Activated naive CD4-positive, alpha-beta T cell treated with anti-CD3 and anti-CD28 coated beads, Interleukin-2, amount 50 U/mL, for 16 hours (primary cell): ENCODE results near the gene PDE1A.

Experiments used
- DNase-seq: peaks from one replicate; pipeline ENCODE4 v3.0.0-alpha.2; 2020

The PDE1A gene

DNA sequence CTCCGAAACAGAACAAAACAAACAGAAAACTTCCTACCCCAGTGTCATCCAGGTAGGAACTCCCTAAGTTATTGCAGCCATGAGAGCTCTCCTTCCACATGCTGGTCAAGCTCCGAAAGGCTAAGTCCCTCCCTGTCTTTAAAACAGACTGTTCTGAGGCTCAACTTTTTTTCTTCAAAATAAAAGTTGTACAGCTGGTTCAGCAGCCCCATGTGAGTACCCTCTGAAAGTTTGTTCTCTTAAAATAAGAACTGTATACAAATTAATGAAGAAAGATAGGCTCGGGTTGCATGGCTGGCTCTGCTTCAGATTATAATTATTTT, at the start of gene PDE1A:
Gene PDE1A, minus strand, starts transcription at position 119 of the 323 bp plus-strand sequence.
- DNase-seq, result no peak

DNA sequence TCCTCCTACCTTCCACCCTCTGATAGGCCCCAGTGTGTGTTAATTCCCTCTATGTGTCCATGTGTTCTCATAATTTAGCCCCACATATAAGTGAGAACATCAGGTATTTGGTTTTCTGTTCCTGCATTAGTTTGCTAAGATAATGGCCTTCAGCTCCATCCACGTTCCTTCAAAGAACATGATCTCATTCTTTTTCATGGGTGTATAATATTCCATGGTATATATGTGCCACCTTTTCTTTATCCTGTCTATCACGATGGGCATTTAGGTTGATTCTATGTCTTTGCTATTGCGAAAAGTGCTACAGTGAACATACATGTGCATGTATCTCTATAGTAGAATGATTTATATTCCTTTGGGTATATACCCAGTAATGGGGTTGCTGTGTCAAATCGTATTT, 46.8 kb upstream of the PDE1A start:
- no peak for DNase-seq

DNA sequence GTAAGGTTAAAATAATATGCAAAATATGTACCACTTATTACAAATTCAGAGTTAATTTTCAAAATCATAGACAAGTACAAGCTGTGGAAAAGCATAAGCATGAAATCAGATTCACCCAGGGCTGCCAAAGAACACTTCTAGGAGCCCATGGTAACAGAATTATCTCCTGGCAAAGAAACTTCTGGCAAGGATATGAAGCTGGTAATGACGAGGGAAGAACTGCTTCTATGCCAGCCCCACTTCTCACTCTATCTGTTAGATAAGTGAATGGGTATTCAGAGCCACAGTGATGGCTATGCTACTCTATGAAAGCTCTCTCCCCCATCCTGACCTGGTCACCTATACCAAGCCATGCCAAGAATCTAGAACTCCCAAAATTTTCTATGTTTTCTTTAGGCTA, 36.9 kb upstream of the PDE1A start:
- DNase-seq, result no peak

DNA sequence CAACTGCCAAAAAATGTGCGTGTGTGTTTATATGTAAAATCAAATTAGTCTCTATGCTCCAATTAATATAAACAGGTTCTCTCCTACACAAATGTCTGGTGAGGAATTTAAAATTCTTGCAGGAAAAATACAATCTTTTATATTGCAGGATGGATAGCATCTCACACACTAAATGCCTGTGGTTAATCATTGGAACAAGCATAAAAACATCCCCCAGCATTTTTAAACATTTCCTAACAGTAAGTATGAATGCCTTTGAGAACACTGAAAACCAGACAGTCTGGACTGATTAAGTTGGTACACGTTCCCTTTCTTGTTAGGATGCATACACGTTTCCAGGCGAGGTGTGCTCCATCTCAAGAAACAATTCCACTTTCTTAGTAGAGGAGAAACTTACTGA, 29.9 kb upstream of the PDE1A start:
- no peak for DNase-seq

DNA sequence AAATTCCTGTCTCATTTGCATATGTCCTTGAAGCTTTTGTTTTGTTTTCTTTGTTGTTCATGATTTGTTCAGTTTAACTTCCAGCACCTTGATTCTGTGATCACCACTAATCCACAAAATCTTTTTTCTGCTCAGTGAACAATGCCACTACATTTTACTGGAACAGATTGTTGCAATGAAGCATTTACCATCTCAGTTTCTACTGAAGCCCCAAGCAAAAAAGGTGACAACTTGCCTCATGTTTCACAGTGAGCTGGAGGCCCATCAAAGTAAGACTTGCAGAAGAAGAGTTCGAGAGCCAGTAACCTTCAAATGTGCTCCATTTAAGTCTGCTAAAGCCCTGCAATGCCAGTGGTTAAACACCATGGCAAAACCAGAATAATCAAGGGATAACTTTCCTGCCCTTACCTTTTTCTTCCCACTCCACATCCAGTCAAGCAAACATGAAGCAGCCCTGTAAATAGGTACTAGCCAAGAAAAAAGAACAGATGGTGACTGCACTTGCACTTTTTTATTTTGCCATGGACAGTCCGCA, 25.7 kb upstream of the PDE1A start:
- no peak for DNase-seq

DNA sequence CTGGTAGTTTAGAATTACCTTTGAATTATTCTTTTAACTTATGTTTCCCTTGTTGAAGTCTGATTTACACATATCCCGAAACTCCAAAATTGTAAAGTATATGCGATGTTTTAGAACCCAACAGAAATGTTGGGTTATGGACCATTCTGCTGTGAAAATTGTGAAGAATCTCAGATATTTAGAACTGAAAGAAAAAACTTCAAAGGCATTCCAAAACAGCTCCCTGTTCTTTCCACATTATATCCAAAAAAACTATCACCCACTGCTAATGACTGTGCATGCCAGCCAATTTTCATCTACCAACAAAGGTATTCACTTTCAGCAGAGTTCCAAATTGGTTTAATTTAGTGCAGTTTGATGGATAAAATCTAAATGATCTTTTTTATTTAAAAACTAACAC, 21.5 kb upstream of the PDE1A start:
- DNase-seq, result no peak

DNA sequence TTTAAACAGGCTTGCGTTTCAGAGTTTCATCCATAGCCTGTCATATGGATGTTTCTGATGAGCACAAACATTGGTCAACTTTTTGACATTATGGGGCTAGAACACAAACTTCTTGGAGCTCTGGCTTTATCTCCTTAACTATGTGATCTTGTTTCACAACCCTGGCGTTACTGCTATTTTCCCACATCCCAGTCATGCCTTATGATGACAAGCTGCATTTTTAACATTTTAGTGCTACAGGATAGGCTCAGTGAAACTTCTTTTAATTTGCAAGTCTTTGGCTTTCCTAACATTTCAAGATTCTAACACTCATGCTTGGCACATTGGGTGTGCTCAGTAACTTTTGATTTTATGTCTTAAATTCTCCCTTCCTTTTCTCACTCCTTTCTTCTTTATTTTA, 21.0 kb upstream of the PDE1A start:
- DNase-seq, result no peak

DNA sequence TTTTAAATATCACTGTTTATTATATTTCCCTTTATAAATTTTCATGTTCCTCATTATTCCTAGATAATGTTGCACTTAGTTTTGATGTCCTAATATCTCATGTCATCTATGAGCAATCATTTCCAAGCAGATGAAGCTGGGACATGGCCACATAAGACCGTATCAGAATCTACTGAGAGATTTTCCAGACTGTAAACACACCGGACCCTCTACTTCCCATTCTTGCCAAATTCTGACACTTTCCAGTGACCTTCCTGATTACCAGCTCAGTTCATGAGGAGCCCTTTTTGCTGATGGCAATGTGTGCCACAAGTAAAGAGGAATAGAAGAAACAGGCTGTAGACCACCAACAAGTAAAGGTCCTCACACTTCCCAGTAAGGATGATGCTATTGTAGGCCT, 20.3 kb upstream of the PDE1A start:
- DNase-seq, result no peak

DNA sequence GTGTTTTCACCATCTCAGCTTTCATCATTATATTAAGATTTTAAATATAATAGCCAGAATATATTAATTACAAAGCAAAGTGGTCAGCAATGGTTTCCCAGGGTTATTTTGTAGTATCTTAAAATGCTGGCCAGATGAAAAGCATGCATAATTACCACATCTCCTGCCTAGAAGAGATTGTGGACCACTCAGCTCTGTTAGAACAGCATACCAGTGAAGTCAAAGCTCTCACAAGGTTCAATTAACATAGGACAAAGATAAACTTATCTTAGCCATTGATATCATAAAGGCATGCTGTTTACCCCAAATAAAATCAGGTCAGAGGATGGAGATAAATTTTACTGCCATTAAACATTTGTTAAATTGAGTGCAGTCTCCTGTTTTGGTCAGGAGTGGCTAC, 19.3 kb upstream of the PDE1A start:
- DNase-seq, result no peak

DNA sequence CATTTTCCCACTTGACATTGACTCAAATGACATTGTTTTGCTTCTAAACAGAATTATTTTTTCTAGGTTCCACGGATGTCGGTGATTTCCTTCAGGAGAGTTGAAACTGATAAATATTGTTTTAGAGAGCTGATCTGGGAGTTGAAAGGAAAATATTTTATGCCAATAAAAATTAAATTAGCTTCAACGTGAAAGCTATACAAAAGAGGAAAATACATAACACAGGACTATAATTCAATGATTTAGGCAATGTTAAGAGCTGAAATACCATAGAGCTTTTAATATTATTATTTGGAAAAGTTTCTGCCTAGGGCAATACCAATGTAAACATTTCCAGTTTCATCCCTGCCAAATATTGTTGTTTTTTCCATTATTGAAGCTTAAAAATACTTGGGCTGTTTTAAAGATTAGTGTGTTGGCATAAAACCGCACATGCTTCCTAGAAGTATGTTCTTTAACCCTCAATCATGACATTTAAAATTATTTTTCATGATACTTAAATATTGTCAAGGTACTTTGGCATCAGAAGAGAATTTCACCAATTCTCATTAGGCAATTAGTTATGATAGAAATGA, 18.6 kb upstream of the PDE1A start:
- no peak for DNase-seq

DNA sequence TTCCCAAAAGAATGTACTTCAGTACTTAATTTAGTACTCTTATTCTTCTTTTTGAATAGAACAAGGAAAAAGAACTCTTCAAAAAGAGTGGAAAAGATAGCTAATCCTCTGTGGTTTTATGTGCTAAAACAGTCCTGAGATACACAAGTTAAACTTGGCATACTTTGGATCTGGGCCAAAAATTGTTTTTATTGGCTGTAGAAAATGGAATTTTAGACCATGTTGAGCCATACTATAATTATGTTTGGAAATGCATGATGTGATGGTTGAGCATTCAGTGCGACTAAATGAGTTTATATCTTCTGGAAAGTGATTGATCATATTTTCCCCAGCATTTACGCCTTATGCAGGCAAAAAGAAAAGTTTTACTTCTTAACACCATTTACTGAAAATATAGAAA, 18.0 kb upstream of the PDE1A start:
- DNase-seq, result no peak

DNA sequence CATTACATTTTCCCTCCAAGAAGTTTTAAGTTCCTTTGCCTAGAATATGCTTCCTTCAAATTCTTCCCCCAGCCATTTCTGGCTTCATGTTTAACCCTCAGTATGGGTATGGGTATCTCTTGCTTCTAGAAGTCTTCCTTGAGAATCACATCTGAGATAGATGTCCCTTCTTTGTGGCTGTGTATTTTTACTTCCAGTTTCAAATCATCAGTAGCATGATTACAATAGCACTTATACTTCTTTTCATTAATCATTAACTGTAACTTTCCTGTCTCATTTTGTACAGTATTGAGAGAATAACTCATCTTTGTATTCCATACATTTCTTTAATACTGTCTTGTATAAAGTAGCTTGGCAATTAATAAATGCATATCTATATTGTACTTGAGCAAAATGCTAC, 17.3 kb upstream of the PDE1A start:
- DNase-seq, result no peak

DNA sequence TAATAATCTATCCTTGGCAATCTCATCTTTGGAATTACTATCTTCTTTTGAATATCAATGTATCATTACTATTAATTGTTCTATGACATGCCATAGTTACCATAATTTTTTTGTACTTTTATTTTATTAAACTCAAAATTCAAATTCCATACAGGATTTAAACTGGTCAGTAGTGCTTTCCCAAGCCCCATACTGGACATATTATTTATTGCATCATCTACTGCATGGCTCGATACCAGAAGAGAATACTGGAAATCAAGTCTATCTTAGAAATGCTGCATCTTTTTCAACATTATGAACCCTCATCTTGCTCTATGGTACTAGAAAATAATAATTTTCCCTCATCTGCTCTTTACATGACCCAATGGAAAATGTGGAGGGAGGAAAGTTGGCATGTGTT, 9.4 kb upstream of the PDE1A start:
- no peak for DNase-seq

DNA sequence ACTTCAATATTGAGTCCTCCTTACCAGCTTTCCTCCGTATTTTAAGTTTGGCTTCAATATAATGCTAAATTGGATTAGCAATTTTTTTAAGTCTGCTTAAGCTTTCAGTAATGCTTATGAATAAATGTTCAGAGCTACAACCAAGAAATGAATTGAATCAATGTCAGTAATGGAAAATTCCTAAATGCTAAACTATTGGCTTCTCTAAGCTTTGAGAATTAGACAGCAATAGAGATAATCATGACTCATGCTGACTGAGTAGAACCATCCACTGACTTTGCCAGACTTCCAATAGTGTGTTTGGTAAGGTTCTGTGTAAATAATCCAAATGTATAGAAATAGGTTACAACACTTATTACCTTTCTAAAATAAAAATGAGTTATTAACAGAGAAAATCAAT, 8.9 kb upstream of the PDE1A start:
- no peak for DNase-seq

DNA sequence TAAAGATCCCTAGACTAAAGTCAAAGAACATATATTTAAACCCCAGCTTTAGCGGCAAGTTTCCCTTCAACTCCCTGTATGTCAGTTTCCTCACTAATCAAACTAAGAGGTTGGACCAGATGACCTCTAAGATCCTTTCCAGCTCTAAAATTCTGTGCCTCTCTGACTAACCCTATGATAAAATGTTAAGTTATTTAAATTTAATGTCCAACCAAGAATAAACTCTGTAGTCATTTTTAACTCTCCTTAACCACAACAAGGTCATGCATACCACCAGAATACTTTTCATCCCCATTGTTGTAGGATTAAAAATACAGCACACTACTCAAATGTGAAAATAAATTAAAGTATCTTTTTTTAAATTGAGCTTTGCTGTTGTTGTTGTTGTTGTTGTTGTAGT, 5.2 kb upstream of the PDE1A start:
- DNase-seq, result no peak

DNA sequence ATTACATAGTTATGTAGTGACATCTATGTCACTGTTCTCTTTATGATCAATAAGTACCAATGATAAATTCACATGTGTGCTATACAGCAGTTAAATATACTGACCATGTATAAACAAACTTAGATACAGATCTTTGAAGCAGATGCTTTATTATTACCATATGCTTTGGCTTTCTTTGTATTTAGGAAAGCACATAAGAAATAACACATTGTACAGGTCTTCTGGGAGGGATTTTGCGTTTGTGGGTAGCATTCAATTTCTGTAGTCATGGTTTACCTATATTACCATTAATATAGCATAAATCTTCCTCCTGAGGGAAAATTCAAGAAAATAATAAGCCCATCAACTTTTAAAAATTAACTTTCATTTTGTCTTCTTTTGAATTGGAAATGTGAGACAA, 1.6 kb upstream of the PDE1A start:
- no peak for DNase-seq

DNA sequence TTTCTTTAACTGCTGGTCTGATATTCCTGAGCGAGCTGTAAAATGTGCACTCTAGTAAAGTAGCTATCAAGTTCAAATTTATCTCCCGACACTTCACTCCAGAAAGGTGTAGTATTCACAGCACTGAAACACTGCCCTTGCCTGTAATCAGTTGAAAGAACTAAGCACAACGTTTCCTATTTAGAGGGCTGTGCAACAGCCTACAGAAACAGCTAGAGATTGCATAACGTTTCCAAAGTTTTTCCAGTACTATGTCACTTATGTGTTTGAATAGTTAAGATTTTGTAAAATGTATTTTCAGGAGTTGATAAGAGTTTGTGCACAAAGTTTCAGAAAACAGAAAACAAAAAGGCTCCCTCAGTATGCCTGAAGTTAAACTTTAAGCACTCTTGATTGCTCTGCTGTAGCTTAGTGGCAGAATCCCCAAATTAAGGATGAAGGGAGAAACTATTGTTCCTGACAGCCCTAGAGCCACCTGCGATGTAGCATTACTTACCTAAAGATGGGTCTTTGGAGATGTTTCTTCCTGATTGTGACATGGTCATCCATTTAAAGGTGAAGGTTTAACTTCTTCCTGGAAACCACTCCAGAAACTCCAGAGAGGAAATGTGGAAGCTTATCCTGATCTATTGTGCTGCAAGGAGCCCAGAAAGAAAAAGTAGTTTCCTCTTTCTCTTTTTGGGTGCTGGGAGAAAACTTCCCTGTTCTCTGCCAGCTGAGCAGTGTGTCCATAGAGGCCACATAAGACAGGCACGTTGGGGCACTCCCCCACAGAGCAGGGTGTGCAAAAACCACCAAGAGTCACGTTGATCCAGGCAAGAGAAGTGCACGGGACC, 536 bp downstream of the PDE1A start:
- DNase-seq, result no peak

DNA sequence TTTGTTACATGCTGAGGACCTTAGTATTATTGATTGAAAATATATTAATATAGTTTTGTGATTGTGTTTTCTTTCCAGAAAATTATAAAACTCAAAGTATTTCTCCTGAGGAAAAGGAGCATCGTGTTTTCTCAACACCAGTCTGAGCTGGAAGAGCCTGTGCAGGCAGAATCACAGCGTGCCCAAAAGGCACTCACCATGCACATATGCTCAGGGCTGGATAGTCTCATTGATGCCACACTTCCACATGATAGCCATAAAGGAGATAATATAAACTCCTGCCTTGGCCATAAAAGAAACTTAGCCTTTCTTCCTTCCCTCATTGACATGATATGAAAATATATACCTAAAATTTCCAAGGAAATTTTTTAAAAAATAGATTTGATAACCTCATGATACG, 4.0 kb downstream of the PDE1A start:
- no peak for DNase-seq

DNA sequence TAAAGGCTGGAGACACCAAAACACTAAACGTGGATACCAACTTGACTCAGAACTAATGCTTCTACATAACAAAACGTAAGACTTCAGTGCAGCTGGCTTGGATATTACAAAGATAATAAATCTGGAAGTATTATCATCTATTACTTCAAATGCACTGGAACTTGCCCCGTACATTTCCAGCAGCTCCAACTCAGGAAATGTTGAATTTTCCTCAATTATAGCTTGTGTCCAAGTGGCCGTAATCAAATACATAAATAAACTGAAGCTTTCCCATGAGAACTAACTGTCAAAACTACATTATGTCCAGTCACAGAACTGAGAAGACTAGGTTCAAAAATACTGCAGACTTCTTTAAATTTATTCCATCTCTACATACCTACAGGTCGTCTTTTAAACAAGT, 6.2 kb downstream of the PDE1A start:
- DNase-seq, result no peak

DNA sequence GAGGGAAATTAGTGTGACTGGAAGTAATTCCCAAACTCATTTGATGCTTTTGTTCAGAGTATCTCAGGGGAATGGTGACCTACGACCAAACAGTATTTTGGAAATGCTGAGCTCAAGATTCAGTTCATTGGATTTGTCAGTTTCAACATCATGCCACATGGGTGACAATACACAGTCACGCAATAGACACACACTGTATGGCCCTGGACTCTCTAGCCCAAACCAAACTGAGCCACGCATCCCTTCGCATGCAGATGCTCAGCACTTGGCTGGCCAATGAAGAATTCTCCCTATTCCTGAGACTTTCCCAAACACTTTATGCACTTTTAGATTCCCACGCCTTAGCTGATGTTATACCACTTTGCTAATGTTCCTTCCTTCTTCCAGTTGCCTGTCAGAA, 10.0 kb downstream of the PDE1A start:
- DNase-seq, result no peak

DNA sequence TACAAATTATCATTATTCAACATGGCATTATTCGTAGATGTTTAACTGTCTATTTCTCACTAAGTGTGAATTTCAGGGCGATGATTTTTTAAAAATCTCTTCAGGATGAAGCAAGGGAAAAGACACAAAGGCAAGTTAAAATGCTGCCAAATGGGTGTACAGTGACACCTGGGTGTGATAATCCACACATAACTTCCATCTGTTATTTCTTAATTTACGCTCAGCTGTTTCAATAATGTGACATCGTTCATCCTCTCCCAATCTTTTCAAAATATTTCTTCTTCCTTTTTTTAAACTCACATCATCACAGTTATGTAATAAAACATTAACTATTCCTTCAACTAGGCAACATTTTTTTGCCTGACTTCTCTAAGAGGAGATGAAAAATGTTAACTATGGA, 10.6 kb downstream of the PDE1A start:
- no peak for DNase-seq

DNA sequence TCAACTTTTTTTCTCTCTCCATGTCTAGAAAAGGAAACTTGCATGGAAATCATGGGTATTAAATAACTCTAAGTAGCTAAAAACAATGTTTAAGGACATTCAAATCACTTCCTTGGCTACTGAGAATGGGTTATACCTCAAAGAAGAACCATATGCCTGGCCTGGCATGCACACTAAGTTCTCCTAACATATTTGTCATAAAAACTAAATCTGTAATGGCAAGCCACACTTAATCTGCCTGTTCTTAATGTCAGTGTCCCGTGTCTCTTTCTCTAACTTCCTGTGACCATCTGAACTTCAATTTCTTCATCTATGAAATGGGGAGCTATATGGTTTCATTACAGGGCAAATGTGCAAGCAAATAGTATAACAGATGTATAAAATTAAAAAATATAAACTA, 11.1 kb downstream of the PDE1A start:
- DNase-seq, result no peak

DNA sequence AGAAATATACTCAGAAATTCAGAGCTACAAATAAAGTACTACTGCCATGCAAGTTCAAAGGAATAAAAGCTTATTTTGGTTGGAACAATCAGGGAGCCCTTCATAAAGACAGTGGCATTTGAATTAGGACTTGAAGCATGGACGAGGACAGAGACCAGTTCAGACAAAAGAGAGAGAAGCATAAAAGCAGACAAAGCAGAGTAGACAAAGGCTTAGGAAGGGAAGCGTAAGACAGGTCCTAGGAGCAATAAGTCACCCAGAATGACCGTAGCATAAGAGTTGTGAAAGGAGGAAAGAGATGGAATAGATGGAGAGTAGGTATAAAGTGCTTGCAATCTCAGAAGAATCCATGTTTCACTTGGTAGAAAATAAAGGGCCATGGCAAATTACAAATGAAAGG, 14.0 kb downstream of the PDE1A start:
- DNase-seq, result no peak

DNA sequence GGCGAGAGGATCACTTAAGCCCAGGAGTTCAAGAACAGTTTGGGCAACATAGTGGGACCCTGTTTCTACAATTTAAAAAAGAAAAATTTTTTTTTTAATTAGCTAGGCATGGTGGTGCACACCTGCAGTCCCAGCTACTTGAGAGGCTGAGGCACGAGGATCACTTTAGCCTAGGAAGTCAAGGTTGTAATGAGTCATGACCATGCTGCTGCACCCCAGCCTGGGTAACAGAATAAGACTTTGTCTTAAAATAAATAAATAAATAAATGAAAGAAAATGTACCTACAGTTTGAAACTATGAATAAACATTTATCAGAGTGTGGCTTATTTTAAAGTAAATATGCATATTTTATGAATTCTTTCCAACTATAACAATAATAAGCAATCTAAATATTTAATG, 16.7 kb downstream of the PDE1A start:
- DNase-seq, result no peak

DNA sequence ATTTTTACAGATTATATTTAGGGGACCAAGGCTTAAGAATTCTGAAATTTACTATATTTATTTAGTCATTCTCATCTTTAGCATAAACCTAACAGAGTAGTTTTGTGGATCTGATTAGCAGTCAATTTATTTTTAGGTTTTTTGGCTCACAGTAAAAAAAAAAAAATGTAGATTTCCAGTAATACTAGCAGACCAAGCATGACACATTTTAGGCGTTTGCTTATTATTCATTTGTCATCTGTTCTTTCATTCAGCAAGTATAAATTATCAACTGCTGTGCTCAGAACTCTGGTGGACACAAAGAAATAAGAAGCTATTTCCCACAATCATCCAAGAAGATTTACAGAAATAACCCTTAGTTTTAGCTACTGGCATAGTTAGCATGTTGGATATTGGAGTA, 20.6 kb downstream of the PDE1A start:
- DNase-seq, result no peak
